OCI-LY7 (cell line): ENCODE measurements around the gene SEMA4D. TPM values are rescaled to one million over a fixed set of nuclear protein-coding genes. Genes with fewer than 3 reads are reported as not detected.

Experiments used
- BruUV-seq: library from RNA; stranded (reverse); fragments of 400-500 nt; replicated peaks from 2 replicates; lab custom pipeline; 2021; lab: Mats Ljungman, UMichigan
- CTCF ChIA-PET: fragments of 300-600 bp; sonication (Branson Sonifier 250); formaldehyde crosslinking; loops from one replicate; lab custom pipeline; 2022; ENCODE audit warnings: antibody characterized with exemption; ENCODE audit not compliant: unreplicated experiment; lab: Charles Lee
- POLR2A ChIA-PET: fragments of 300-600 bp; sonication (Branson Sonifier 250); formaldehyde crosslinking; loops from one replicate; lab custom pipeline; 2022; ENCODE audit warnings: antibody characterized with exemption; lab: Charles Lee
- DNase-seq: peaks from one replicate; pipeline ENCODE4 v3.0.0-alpha.2; 2015; ENCODE audit warnings: low spot score
- H2AFZ ChIP-seq: fragments of 200-600 bp; sonication (generic), shearing (Covaris generic); 2 replicates; pipeline ENCODE4 v1.6.1; 2014; ENCODE audit warnings: mild to moderate bottlenecking, antibody characterized with exemption, low read length, moderate library complexity
- H3K27ac ChIP-seq: fragments of 200-600 bp; sonication (generic); 2 replicates; pipeline ENCODE4 v1.5.1; 2014; ENCODE audit warnings: mixed run types, low read depth, mild to moderate bottlenecking, moderate library complexity, low read length, inconsistent platforms; ENCODE audit not compliant: poor library complexity, severe bottlenecking
- H3K36me3 ChIP-seq: fragments of 200-600 bp; sonication (generic); 2 replicates; pipeline ENCODE4 v1.6.1; 2014; ENCODE audit warnings: mild to moderate bottlenecking, antibody characterized with exemption, low read length, moderate library complexity, mixed read lengths; ENCODE audit not compliant: insufficient read depth
- H3K4me1 ChIP-seq: fragments of 200-600 bp; sonication (generic); 2 replicates; pipeline ENCODE4 v1.5.1; 2014; ENCODE audit warnings: mild to moderate bottlenecking, low read length; ENCODE audit not compliant: insufficient read depth, poor library complexity, severe bottlenecking
- H3K4me2 ChIP-seq: fragments of 200-600 bp; sonication (generic); 2 replicates; pipeline ENCODE4 v1.6.1; 2014; ENCODE audit warnings: mild to moderate bottlenecking, low read length
- H3K4me3 ChIP-seq: fragments of 200-600 bp; sonication (generic); 2 replicates; pipeline ENCODE4 v1.5.1; 2014; ENCODE audit warnings: mild to moderate bottlenecking, low read depth, low read length; ENCODE audit not compliant: poor library complexity, severe bottlenecking
- H3K79me2 ChIP-seq: fragments of 200-600 bp; sonication (generic); 2 replicates; pipeline ENCODE4 v1.6.1; 2016; ENCODE audit warnings: low read depth, mild to moderate bottlenecking, low read length, moderate library complexity, mixed read lengths; ENCODE audit not compliant: insufficient read depth
- H3K9me2 ChIP-seq: fragments of 200-600 bp; sonication (generic); 2 replicates; pipeline ENCODE4 v1.6.1; 2016; ENCODE audit warnings: mild to moderate bottlenecking, low read length, mixed read lengths; ENCODE audit not compliant: insufficient read depth
- H3K9me3 ChIP-seq: fragments of 200-600 bp; sonication (generic); 2 replicates; pipeline ENCODE4 v1.6.1; 2014; ENCODE audit warnings: mild to moderate bottlenecking, mixed run types, low read length, mixed read lengths
- H4K20me1 ChIP-seq: fragments of 200-600 bp; sonication (generic); 2 replicates; pipeline ENCODE4 v1.6.1; 2014; ENCODE audit warnings: mild to moderate bottlenecking, antibody characterized with exemption, low read length, moderate library complexity, mixed read lengths; ENCODE audit not compliant: insufficient read depth
- CTCF ChIP-seq: fragments of 200-600 bp; sonication (generic); conservative IDR thresholded peaks from 2 replicates; pipeline ENCODE4 v1.5.1; 2014; ENCODE audit warnings: mild to moderate bottlenecking, antibody characterized with exemption, low read length, moderate library complexity, mixed read lengths
- EZH2phosphoT487 ChIP-seq: fragments of 200-600 bp; sonication (generic); IDR thresholded peaks from 2 replicates; pipeline ENCODE4 v1.6.1; 2018; ENCODE audit warnings: low read depth, borderline replicate concordance, mild to moderate bottlenecking, mixed run types, antibody characterized with exemption, low read length, moderate library complexity, mixed read lengths
- intact Hi-C: fragments of 100-400 bp; cut with micrococcal nuclease; formaldehyde crosslinking; loops from one replicate; pipeline ENCODE4 v1.10.0; 2022; ENCODE audit not compliant: unreplicated experiment
- total RNA-seq, 2 experiments: library from RNA; depleted of rRNA in 1 of 2; stranded (reverse); fragments of >200 nt in 1 of 2; shearing (Covaris generic) in 1 of 2; gene quantifications; 2 replicates each; pipeline ENCODE4 v1.2.3, GENCODE V29; 2014 to 2022

Gene SEMA4D
- total RNA-seq, 2 experiments from 2014 or later: 28.5 to 60.5 TPM

- Histone ChIP-seq H4K20me1 (no peaks in the 10 kb centered on the region), H3K4me1 (no peaks in the 10 kb centered on the region), H3K27ac (no peak overlapping the region), H2AFZ (no peak overlapping the region), H3K4me2 (no peak overlapping the region), H3K9me2 (no peaks in the 10 kb centered on the region), H3K4me3 (no peak overlapping the region), H3K79me2 (no peaks in the 10 kb centered on the region), H3K36me3 (peaks cover 13% of the 10 kb centered on the region; the same call in 1 of the 2 replicates), H3K9me3 (no peaks in the 10 kb centered on the region)
- TF ChIP-seq EZH2phosphoT487: no peak
- TF ChIP-seq CTCF: no peak
- ChIA-PET CTCF (interaction anchor here (0.8 kb wide), 1 partner anchor 11 kb away, joined by 3 read pairs; no protein-coding TSS in a partner anchor), POLR2A (interaction anchor here (0.7 to 1.6 kb wide), 2 partner anchors 18 to 94 kb away, joined by 3 to 5 read pairs; no protein-coding TSS in a partner anchor)
- no TSS peak for BruUV-seq
- DNase-seq: no peak
- intact Hi-C loops: no loop called here
These were observed 42.5 kb downstream of the SEMA4D start for GRCh38 chr9:89455356-89455824.

GRCh38 chr9:89454498-89455355 is 43.2 kb downstream of the SEMA4D start:
- ChIA-PET CTCF (no interaction called here), POLR2A (interaction anchor here (1.6 kb wide), 1 partner anchor 95 kb away, joined by 5 read pairs; no protein-coding TSS in a partner anchor)
- H2AFZ ChIP-seq: no peak overlapping the region
- H3K4me2 ChIP-seq: no peak overlapping the region
- DNase-seq: no peak
- TF ChIP-seq EZH2phosphoT487 (no peak), CTCF (no peak)
- intact Hi-C loops: no loop called here
- H3K36me3 ChIP-seq: peaks cover 13% of the 10 kb centered on the region; the same call in 1 of the 2 replicates
- no peaks in the 10 kb centered on the region for H3K9me3 ChIP-seq
- no peaks in the 10 kb centered on the region for H4K20me1 ChIP-seq
- H3K9me2 ChIP-seq: no peaks in the 10 kb centered on the region
- no peaks in the 10 kb centered on the region for H3K4me1 ChIP-seq
- no peak overlapping the region for H3K4me3 ChIP-seq
- no peaks in the 10 kb centered on the region for H3K79me2 ChIP-seq
- BruUV-seq: no TSS peak
- no peak overlapping the region for H3K27ac ChIP-seq
